Astrocyte (in vitro differentiated cells and primary cell): ENCODE data around the gene GPR179.

Experiments
- CTCF ChIP-seq: IDR thresholded peaks from 2 replicates; pipeline ENCODE4 v1.5.1; 2011; ENCODE audit warnings: low read depth, mild to moderate bottlenecking, inconsistent platforms, low read length, moderate library complexity; ENCODE audit not compliant: insufficient read depth
- EZH2 ChIP-seq: IDR thresholded peaks from 2 replicates; pipeline ENCODE4 v1.6.1; 2012; ENCODE audit warnings: mild to moderate bottlenecking, low read length, inconsistent platforms; ENCODE audit not compliant: insufficient read depth

DNA sequence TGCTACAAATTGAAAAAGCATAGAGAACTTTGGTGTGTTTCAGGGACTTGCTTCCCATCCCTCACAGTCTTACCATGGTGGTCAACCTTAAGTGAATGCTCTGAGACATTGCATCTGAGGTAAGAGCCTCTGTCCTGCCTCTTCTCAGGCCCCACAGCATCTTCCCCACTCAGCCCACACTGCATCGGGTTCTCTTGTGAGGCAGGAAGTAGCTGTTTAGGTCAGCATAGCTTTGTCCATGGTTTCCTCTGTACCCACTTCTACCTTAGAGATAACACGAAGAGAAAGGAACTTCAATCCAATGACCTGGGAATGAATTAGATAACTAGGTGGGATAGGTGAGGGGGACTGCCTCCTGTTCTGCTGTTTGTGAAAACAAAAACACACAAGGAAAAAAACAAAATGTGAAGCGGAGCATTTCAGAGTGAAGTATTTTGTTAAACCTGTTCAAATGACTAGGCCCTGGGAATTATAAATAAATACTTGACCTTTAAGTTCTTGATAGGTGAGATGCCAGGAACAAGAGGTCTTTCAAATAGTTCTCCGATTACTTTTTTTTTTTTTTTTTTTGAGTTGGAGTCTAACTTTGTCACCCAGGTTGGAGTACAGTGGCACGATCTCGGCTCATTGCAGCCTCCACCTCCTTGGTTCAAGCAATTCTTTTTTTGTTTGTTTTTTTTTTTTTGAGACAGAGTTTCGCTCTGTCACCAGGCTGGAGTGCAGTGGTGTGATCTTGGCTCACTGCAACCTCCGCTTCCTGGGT lies 25.5 kb upstream of the GPR179 start:
- TF ChIP-seq CTCF (no peak), EZH2 (no peak)
